Keratinocyte (primary cell): ENCODE measurements around the gene ULK4.
"Not testable (repeated sequence)": the region's sequence is repeated elsewhere in the genome, so short reads cannot be mapped to it uniquely, and the experiment has no call there.

Experiments used
- CTCF ChIP-seq, 3 experiments: IDR thresholded peaks in 1 of 3; conservative IDR thresholded peaks in 1 of 3; optimal IDR thresholded peaks in 1 of 3; 2 replicates in 2 of 3; 3 replicates in 1 of 3; pipeline versions ENCODE3 to v1.5.1; 2011; ENCODE audit warnings: low read length in 3 of 3, mild to moderate bottlenecking in 3 of 3, moderate library complexity in 2 of 3, control low read depth in 1 of 3, inconsistent platforms in 1 of 3; ENCODE audit not compliant: insufficient read depth in 2 of 3; ENCODE audit errors: extremely low read depth in 1 of 3
- EZH2 ChIP-seq: IDR thresholded peaks from one replicate; pipeline ENCODE4 v1.6.1; 2012; ENCODE audit warnings: inconsistent platforms, mild to moderate bottlenecking, low read length, moderate library complexity

- TF ChIP-seq CTCF (optimal IDR thresholded peaks at IDR 0.05 in 1 of 3, IDR thresholded peaks at IDR 0.05 in 1 of 3, conservative IDR thresholded peaks at IDR 0.05 in 1 of 3; ENCODE audit: extremely low read depth in 1 of 3, insufficient read depth in 2 of 3, low read length in 3 of 3); EZH2: not testable (repeated sequence)
These were observed 508.3 kb downstream of the ULK4 start for GRCh38 chr3:41453618-41454017.
